Endodermal cell (in vitro differentiated cells): ENCODE measurements around the gene ANAPC5. TPM values are rescaled to one million over a fixed set of nuclear protein-coding genes. Genes with fewer than 3 reads are reported as not detected.
A peak's percentile ranks its signal among the peaks of the same experiment; 100 is the strongest.
"Not testable (repeated sequence)": the region's sequence is repeated elsewhere in the genome, so short reads cannot be mapped to it uniquely, and the experiment has no call there.

Source experiments
- DNase-seq: peaks from one replicate; pipeline ENCODE4 v3.0.0-alpha.2; 2017
- H3K27ac ChIP-seq: 2 replicates; pipeline ENCODE4 v1.5.1; 2013; ENCODE audit warnings: mild to moderate bottlenecking, low read depth, low read length, moderate library complexity
- H3K27me3 ChIP-seq: 2 replicates; pipeline ENCODE4 v1.6.1; 2013; ENCODE audit warnings: mild to moderate bottlenecking, low read length, moderate library complexity; ENCODE audit not compliant: insufficient read depth, control insufficient read depth, poor library complexity, severe bottlenecking
- H3K36me3 ChIP-seq: 2 replicates; pipeline ENCODE4 v1.7.0; 2013; ENCODE audit warnings: mild to moderate bottlenecking, low read length, moderate library complexity; ENCODE audit not compliant: control insufficient read depth, insufficient read depth
- H3K4me1 ChIP-seq: one replicate; pipeline ENCODE4 v1.7.0; 2013; ENCODE audit warnings: low read length; ENCODE audit not compliant: control insufficient read depth, insufficient read depth
- H3K4me3 ChIP-seq: 2 replicates; pipeline ENCODE4 v1.5.1; 2013; ENCODE audit warnings: mild to moderate bottlenecking, low read length, moderate library complexity
- H3K9ac ChIP-seq: 2 replicates; pipeline ENCODE4 v1.6.1; 2013; ENCODE audit warnings: mild to moderate bottlenecking, low read length, moderate library complexity; ENCODE audit not compliant: poor library complexity, severe bottlenecking; ENCODE audit errors: extremely low read depth
- H3K9me3 ChIP-seq: 2 replicates; pipeline ENCODE4 v1.6.1; 2013; ENCODE audit warnings: mild to moderate bottlenecking, low read length, moderate library complexity; ENCODE audit not compliant: control insufficient read depth
- H3K27ac Mint-ChIP-seq: 2 replicates; pipeline ENCODE4 v1.8.0; 2020; ENCODE audit warnings: mixed read lengths
- H3K27me3 Mint-ChIP-seq: 2 replicates; pipeline ENCODE4 v1.8.0; 2021; ENCODE audit warnings: mild to moderate bottlenecking, mixed read lengths; ENCODE audit not compliant: insufficient read depth
- H3K36me3 Mint-ChIP-seq: 2 replicates; pipeline ENCODE4 v1.8.0; 2020; ENCODE audit warnings: low read depth, mixed read lengths
- H3K4me1 Mint-ChIP-seq: 2 replicates; pipeline ENCODE4 v1.8.0; 2020; ENCODE audit warnings: mixed read lengths
- H3K4me3 Mint-ChIP-seq: 2 replicates; pipeline ENCODE4 v1.8.0; 2020; ENCODE audit warnings: mild to moderate bottlenecking, moderate library complexity, mixed read lengths
- H3K9me3 Mint-ChIP-seq: 2 replicates; pipeline ENCODE4 v1.8.0; 2020; ENCODE audit warnings: mild to moderate bottlenecking, mixed read lengths
- WGBS, 2 experiments: methylation state at CpG; one replicate each; pipeline versions ENCODE4 v1.1.5 to v1.1.7; 2013; ENCODE audit warnings: missing lambda C conversion rate in 2 of 2, mixed read lengths in 1 of 2; ENCODE audit not compliant: insufficient coverage in 1 of 2, insufficient read length in 1 of 2; 5-methylcytosine and 5-hydroxymethylcytosine counted together
- total RNA-seq, 2 donors: library from RNA; stranded (reverse); fragmentation: NEBNext Ultra II Directional in 1 of 2; extraction: Animal tissue kit (Norgen Biotek cat#: 25700) in 1 of 2; gene quantifications; 2 replicates in 1 of 2; 3 replicates in 1 of 2; pipeline ENCODE4 v1.2.1, GENCODE V29; 2021
- TF ChIP-seq, protein P1 (sequence below): fragments of 200-600 bp; sonication (generic); conservative IDR thresholded peaks from 2 replicates; pipeline ENCODE4 v1.5.0; 2021; ENCODE audit warnings: antibody characterized with exemption, mild to moderate bottlenecking

The ANAPC5 gene
- total RNA-seq, 2 donors from 2014 or later = 87.7 to 111 TPM

DNA sequence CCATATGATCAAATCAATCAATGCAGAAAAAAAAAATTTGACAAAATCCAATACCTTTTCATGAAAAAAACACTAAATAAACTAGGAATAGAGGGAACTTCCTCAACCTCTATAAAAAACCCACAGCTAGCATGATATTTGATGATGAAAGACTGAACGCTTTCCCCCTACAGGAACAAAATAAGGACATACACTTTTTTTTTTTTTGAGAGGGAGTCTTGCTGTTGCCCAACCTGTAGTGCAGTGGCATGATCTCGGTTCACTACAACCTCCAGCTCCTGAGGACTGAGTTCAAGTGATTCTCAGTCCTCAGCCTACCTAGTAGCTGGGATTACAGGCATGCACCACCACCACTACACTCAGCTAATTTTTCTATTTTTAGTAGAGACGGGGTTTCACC lies 37.8 kb downstream of the ANAPC5 start:
- Histone ChIP-seq H3K27me3 (no peaks in the 10 kb centered on the region), H3K4me1 (no peaks in the 10 kb centered on the region), H3K4me3 (no peak overlapping the region), H3K9ac (no peak overlapping the region), H3K27ac (no peak overlapping the region), H3K36me3 (peaks cover 56% of the 10 kb centered on the region), H3K9me3 (no peaks in the 10 kb centered on the region)
- peak; percentile 16 for DNase-seq
- Mint-ChIP-seq H3K4me3 (no peak overlapping the region), H3K4me1 (no peaks in the 10 kb centered on the region), H3K9me3 (no peaks in the 10 kb centered on the region), H3K27me3 (no peaks in the 10 kb centered on the region), H3K27ac (no peak overlapping the region), H3K36me3 (peaks cover 63% of the 10 kb centered on the region)
- whole genome bisulfite sequencing, 2 experiments = 92 to 100% methylated on average over 2 to 3 of the region's 3 CpGs
- TF ChIP-seq, protein P1, sequence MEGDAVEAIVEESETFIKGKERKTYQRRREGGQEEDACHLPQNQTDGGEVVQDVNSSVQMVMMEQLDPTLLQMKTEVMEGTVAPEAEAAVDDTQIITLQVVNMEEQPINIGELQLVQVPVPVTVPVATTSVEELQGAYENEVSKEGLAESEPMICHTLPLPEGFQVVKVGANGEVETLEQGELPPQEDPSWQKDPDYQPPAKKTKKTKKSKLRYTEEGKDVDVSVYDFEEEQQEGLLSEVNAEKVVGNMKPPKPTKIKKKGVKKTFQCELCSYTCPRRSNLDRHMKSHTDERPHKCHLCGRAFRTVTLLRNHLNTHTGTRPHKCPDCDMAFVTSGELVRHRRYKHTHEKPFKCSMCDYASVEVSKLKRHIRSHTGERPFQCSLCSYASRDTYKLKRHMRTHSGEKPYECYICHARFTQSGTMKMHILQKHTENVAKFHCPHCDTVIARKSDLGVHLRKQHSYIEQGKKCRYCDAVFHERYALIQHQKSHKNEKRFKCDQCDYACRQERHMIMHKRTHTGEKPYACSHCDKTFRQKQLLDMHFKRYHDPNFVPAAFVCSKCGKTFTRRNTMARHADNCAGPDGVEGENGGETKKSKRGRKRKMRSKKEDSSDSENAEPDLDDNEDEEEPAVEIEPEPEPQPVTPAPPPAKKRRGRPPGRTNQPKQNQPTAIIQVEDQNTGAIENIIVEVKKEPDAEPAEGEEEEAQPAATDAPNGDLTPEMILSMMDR = no peak

DNA sequence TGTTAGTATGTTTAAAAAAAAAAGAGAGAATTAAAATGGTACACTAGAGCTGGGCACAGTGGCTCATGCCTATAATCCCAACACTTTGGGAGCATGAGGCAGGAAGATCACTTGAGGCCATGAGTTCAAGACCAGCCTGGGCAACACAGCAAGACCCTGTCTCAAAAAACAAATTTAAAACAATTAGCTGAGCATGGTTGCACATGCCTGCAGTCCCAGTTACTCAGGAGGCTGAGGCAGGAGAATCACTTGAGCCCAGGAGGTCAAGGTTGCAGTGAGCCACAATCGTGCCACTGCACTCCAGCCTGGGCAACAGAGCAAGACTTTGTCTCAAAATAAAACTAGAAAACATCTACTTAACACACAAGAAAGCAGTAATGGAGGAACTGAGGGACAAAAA lies 42.0 kb downstream of the ANAPC5 start:
- H3K4me3 ChIP-seq, DNase-seq, H3K9me3 Mint-ChIP-seq, H3K27ac ChIP-seq, H3K27me3 ChIP-seq, H3K27ac Mint-ChIP-seq, H3K4me1 ChIP-seq, H3K27me3 Mint-ChIP-seq, H3K4me1 Mint-ChIP-seq, H3K9ac ChIP-seq, H3K9me3 ChIP-seq, H3K4me3 Mint-ChIP-seq: not testable (repeated sequence)
- 79% methylated on average over 1 of the region's 1 CpG; no CpG with 5 or more reads in 1 of the 2 experiments for WGBS, 2 experiments
- H3K36me3 Mint-ChIP-seq = peaks cover 47% of the 10 kb centered on the region
- peaks cover 42% of the 10 kb centered on the region for H3K36me3 ChIP-seq

DNA sequence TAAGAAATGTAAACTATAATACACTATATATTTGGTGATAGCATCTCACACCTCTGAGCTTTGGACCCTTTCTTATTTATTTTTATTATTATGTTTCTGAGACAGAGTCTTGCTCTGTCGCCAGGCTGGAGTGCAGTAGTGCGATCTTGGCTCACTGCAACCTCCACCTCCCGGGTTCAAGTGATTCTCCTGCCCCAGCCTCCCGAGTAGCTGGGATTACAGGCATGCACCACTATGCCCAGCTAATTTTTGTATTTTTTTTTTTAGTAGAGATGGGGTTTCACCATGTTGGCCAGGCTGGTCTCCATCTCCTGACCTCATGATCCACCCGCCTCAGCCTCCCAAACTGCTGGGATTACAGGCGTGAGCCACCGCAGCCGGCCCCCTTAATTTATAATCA lies 44.8 kb downstream of the ANAPC5 start:
- H3K9me3 Mint-ChIP-seq = not testable (repeated sequence)

DNA sequence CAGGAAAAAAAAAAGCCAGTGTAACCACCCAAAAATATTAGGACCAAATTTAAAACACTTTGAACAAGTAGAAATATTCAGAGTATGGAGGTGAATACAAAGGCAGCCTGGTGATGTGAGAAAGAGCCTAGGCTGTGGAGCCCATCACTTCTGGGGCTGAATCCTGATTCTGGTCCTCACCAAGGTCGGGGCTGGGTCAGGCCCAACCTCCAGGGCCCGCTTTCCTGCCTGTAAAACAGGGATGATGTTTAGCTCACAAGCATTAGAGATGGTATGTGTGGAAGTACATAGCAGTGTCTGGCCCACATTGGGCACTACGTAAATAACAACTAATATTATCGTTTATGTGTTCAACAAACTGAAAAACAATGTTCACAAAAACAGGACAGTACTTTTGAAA lies 47.9 kb downstream of the ANAPC5 start:
- Histone ChIP-seq H3K27ac (no peak overlapping the region), H3K9me3 (no peaks in the 10 kb centered on the region), H3K4me1 (no peaks in the 10 kb centered on the region), H3K27me3 (no peaks in the 10 kb centered on the region), H3K4me3 (no peak overlapping the region), H3K36me3 (peaks cover 14% of the 10 kb centered on the region), H3K9ac (no peak overlapping the region)
- Mint-ChIP-seq H3K4me3 (no peak overlapping the region), H3K9me3 (no peaks in the 10 kb centered on the region), H3K27me3 (no peaks in the 10 kb centered on the region), H3K27ac (no peak overlapping the region), H3K36me3 (peaks cover 14% of the 10 kb centered on the region), H3K4me1 (no peaks in the 10 kb centered on the region)
- TF ChIP-seq, protein P1 = no peak
- 87 to 90% methylated on average over 3 to 4 of the region's 4 CpGs for WGBS, 2 experiments
- DNase-seq = no peak

More for the DNA sequence above, 44.8 kb downstream of the ANAPC5 start:
- peaks cover 39% of the 10 kb centered on the region for H3K36me3 ChIP-seq
- not testable (repeated sequence) for H3K9ac ChIP-seq, H3K4me1 ChIP-seq, H3K27me3 ChIP-seq, H3K4me3 Mint-ChIP-seq, H3K9me3 ChIP-seq, H3K4me3 ChIP-seq, H3K27ac ChIP-seq, H3K4me1 Mint-ChIP-seq, H3K27ac Mint-ChIP-seq, H3K27me3 Mint-ChIP-seq, DNase-seq
- H3K36me3 Mint-ChIP-seq = peaks cover 33% of the 10 kb centered on the region
- 85 to 100% methylated on average over 1 to 7 of the region's 8 CpGs for WGBS, 2 experiments
